GM21737 (cell line): ENCODE results near the gene CYP4A22.
A peak's percentile ranks its signal among the peaks of the same experiment; 100 is the strongest.
"Not testable (repeated sequence)": the region's sequence is repeated elsewhere in the genome, so short reads cannot be mapped to it uniquely, and the experiment has no call there.

Experiments
- ATAC-seq: cut with Tn5 transposase; IDR thresholded peaks from one replicate; pipeline ENCODE4 v1.9.1; 2021; ENCODE audit warnings: mild to moderate bottlenecking, moderate library complexity; ENCODE audit not compliant: unreplicated experiment

The CYP4A22 gene

GRCh38 chr1:47149162-47149561, 11.9 kb downstream of the CYP4A22 start:
- ATAC-seq, result not testable (repeated sequence)

GRCh38 chr1:47156457-47156856, 19.2 kb downstream of the CYP4A22 start:
- ATAC-seq, result not testable (repeated sequence)

GRCh38 chr1:47157957-47158356, 20.7 kb downstream of the CYP4A22 start:
- ATAC-seq, result not testable (repeated sequence)

GRCh38 chr1:47160716-47161115, 23.5 kb downstream of the CYP4A22 start:
- no peak for ATAC-seq

GRCh38 chr1:47161298-47162040, 24.2 kb downstream of the CYP4A22 start:
- no peak for ATAC-seq

- no peak for ATAC-seq
Measured at GRCh38 chr1:47164552-47164951, 27.3 kb downstream of the CYP4A22 start.

- no peak for ATAC-seq
Measured at GRCh38 chr1:47172782-47173181, 35.5 kb downstream of the CYP4A22 start.

DNA sequence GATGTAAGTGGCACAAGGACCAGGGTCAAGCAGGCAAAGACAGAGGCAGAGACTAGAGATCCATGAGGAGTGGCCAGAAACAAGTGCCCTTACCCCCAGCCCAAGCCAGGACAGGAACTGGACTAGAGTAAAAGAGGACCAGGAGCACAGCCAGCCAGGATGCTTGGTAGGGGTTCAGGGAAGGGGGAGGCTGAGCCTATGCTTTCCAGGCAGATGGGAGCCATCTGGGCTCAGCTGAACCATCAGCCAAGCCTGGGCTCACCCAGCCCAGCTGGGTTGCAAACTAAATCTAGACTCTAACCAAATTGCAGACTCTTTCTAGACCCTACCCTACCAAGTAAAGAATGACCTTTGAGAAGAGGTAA, 37.4 kb downstream of the CYP4A22 start:
- no peak for ATAC-seq

DNA sequence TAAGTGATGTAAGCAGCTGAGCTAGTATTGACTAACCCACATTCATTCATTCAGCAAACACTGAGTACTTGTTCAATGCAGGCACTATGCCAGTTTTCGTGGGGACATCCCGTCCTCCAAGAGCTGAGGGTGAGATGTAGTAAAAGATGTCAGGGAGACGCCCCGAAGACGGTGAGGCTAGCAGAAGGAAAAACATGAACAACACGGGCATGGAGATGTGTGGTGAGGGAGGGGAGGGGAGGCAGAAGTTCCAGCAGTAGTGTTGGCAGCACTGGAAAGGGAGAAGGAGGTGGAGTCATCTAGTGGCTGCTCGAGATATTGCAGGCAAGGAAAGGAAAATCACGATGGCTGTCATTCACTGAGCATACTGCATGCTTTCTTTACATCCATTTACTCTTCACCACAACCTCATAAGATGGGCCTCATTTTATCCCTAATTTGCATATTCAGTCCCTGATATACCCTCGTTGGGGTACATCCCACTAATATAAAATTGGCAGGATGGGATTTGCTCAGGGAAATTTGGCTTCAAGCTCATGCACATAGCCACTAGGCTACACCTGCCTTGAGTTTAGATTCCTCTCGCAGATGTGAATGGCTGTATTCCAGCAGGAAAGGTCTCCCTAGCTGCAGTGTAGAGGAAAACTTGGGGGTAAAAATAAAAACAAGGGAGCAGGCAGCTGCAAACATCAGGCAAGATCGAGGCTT, 38.1 kb downstream of the CYP4A22 start:
- ATAC-seq, result no peak

DNA sequence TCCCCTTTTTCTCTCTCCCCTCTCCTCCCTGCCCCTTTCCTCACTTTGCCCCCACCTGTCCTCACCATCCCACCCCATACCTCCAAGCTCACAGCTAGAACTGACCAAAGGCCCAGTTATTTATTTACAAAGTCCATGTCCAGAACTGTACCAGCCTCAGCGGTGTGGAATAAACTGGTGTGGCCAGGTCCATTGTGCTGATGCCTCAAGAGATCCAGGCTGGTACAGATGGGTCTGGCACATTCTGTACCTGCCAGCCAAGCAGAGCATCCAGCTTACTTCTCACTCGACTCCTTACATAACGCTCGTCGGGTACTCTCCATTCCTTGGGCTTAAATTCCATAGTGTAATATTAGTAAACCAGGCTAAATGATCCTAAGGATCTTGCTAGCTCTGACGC, 40.8 kb downstream of the CYP4A22 start:
- no peak for ATAC-seq

GRCh38 chr1:47178654-47179016, 41.4 kb downstream of the CYP4A22 start:
- ATAC-seq, result no peak

DNA sequence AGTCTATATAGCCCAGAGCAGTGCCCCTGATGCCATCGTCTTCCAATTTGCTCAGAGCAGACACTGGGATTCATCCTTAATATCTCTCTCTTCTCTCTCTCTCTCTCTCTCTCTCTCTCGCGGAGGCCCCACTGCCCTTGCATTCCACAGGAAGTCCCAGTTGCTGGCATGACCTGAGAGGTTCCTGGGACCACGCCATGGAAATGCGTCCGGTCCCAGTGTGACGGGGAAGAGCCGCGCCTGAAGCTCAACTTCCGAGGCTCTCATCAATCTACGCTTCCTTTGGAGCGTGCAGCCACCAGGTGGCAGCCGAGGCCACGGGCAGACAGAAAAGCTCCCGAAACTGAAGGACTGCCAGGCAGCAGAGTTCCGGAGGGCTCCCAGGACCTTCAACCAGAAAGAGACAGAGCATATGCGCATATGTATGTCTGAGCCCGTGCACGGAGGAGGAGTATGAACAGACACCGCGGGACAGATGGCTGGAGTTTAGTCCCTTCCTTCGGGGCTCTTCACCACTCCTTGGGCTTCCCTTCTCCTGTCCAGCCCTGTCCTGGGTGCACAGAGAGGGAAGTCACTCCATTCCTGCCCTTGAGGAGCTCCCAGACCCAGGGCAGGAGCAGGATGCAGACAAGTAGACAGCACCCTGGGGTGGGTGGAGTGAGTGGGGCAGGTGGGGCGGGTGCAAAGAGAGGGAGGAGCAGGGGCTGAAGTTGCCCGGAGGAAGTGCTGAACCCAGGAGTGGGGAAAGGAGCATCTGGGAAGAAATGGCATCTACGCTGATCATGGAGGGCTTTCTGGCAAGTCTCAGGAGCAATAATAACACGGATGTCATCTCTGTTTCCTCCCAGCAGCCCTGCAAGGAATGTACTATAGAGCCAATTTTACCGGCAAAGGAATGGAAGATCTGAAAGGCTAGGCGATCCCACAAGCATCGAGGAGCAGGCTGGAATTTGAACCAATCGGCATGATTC, 42.1 kb downstream of the CYP4A22 start:
- peak; percentile 70 for ATAC-seq

GRCh38 chr1:47179988-47180563, 42.8 kb downstream of the CYP4A22 start:
- no peak for ATAC-seq

GRCh38 chr1:47180603-47181094, 43.4 kb downstream of the CYP4A22 start:
- no peak for ATAC-seq

DNA sequence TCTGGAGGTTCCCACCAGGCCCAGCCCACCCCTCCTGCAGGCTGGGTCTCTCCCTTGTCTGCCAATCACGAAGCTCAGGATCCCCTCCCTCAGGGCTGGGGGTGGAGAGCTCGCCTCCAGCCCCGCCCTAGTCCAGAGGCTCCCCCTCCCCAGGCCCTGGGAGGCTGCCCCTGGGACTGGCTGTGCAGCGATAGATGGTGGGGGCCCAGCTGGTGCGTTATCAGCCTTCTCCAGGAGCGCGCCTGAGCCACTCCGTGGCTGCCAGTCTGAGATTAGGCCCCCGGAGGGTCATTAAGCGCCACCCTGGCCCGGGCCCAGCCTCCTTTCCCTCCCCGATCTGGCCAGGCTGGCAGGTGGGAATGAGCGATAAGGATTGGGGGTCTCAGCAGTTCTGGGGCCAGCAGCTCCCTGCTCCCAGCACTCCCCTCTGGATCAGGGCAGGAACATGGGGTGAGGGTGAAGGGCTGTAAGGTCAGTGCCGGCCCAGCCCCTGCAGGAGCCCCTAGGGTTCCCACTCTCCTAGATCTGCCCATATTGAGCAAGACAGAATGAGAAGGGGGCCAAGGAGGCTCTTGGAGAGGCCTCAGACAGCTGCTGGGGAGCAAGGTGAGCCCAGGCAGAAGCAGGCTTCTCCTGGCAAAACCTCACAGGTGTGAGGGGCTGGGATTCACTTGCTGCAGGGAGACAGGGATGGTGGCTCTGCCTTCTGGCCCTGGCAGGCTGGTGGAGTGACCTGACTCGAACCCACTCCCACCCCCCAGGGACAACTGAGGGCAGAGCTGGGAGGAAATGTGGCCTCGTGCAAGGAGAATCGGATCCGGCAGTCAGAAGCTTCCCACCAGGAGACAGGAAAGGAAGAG, 44.1 kb downstream of the CYP4A22 start:
- ATAC-seq, result no peak

DNA sequence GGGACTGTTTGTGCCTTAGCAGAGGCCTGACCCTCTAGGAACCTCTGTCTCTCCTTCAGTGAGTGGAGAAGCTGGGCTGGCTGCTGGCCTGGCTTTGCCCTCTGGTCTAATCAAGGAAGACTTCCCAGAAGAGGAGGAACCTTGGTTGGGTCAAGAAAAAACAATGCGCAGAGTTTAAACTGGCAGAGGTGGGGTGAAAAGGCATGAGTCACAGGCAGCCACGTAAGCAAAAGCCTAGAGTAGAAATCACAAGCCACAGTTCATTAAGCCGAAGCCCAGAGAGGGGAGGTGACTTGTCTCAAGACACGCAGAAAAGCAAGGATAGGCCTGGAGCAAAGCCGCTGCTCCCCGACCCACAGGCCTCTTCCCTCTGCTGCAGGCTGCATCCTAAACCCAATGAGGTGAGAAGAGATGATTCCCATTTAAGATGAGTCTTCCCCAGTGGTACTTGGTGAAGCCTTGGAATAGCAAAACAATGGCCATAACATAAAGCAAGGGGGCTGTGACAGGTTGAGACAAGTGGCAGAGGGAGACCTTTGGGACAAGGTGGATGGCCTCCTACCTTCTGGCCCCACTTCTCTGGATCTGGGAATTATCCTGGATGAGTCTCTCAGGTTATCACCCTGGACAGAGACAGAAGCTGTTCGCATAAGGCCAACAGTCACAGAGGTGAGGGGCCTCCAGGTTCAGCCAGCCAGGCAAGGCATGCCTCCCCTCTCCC, 44.9 kb downstream of the CYP4A22 start:
- ATAC-seq, result no peak

GRCh38 chr1:47182676-47183235, 45.5 kb downstream of the CYP4A22 start:
- ATAC-seq, result no peak

DNA sequence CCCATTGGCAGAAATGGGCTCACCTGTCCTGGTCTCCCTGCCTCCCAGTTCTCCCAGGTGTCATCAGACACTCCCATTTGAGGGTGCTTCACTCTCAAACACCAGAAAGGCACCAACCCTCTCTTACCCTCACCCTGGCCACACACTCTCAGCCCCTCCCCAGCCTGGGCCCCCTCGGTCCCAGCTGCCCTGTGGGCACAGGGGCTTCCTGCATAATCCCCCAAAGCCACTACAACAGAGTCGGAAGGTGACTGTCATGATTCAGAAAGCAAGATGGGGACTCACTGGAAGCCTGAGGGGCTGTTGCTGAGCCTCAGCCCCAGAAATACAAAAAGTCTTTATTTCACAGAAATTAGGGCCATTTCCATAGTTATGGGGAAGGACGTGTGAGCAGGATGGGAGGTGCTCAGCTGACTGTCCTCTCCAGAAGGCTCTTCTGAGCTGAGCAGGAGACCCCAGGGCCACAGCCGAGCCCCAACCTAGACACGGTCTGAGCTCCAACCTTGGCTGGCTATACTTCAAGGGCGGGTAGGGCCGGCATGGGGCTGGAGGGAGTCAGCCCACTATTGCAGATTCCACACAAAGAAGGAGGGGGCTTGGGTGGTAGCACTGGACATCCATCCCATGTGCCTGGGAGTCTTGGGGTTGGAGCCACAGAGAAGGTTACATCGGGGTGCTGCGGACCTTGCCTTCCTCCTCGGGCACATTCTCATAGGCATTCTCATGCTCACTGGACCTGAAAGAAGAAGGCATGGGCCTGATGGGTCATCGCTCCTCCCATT, 46.3 kb downstream of the CYP4A22 start:
- no peak for ATAC-seq
